SK-N-SH treated with all-trans-retinoic acid at 6 μM for 48 hours (cell line): ENCODE results near the gene LSM2.

Source experiments
- ATAC-seq: fragments of 200-7000 bp; cut with Tn5 transposase; 3 replicates; pipeline ENCODE4 v1.9.1; 2020; ENCODE audit warnings: mild to moderate bottlenecking, moderate library complexity
- ARNTL ChIP-seq: fragments of 450-650 bp; formaldehyde crosslinking; IDR thresholded peaks from 2 replicates; pipeline ENCODE4 v1.5.0; 2020; ENCODE audit warnings: low read depth, mild to moderate bottlenecking, moderate library complexity, borderline replicate concordance
- CSDC2 ChIP-seq: fragments of 250-450 bp; sonication (Bioruptor Pico); IDR thresholded peaks from 2 replicates; pipeline ENCODE4 v1.5.0; 2020; ENCODE audit warnings: mild to moderate bottlenecking, moderate library complexity
- CSRNP3 ChIP-seq: fragments of 250-450 bp; sonication (Bioruptor Pico); IDR thresholded peaks from 2 replicates; pipeline ENCODE4 v1.5.1; 2021; ENCODE audit warnings: mild to moderate bottlenecking, moderate library complexity
- ESRRG ChIP-seq: fragments of 250-450 bp; sonication (Bioruptor Pico); IDR thresholded peaks from 2 replicates; pipeline ENCODE4 v1.6.1; 2021; ENCODE audit warnings: mild to moderate bottlenecking
- GLIS3 ChIP-seq: fragments of 250-450 bp; sonication (Bioruptor Pico); IDR thresholded peaks from 2 replicates; pipeline ENCODE4 v1.5.0; 2020; ENCODE audit warnings: mild to moderate bottlenecking, moderate library complexity
- ISL1 ChIP-seq: fragments of 250-450 bp; sonication (Bioruptor Pico); IDR thresholded peaks from 2 replicates; pipeline ENCODE4 v2.1.2; 2022; ENCODE audit warnings: mild to moderate bottlenecking, moderate library complexity
- OSR1 ChIP-seq: fragments of 250-450 bp; sonication (Bioruptor Pico); IDR thresholded peaks from 2 replicates; pipeline ENCODE4 v1.8.0; 2022; ENCODE audit warnings: moderate library complexity, mild to moderate bottlenecking, inconsistent platforms
- POU6F1 ChIP-seq: fragments of 250-450 bp; sonication (Bioruptor Pico); IDR thresholded peaks from 2 replicates; pipeline ENCODE4 v1.8.0; 2021; ENCODE audit warnings: low read depth, mild to moderate bottlenecking, moderate library complexity, borderline replicate concordance
- PPARA ChIP-seq: fragments of 250-450 bp; sonication (Bioruptor Pico); IDR thresholded peaks from 2 replicates; pipeline ENCODE4 v1.5.0; 2020; ENCODE audit warnings: mild to moderate bottlenecking, borderline replicate concordance
- RARB ChIP-seq: fragments of 250-450 bp; sonication (Bioruptor Pico); IDR thresholded peaks from 2 replicates; pipeline ENCODE4 v1.8.0; 2021; ENCODE audit warnings: mild to moderate bottlenecking, moderate library complexity
- TCF4 ChIP-seq: fragments of 250-450 bp; sonication (Bioruptor Pico); IDR thresholded peaks from 2 replicates; pipeline ENCODE4 v1.8.0; 2021; ENCODE audit warnings: mild to moderate bottlenecking, moderate library complexity, borderline replicate concordance
- TSHZ2 ChIP-seq: fragments of 250-450 bp; sonication (Bioruptor Pico); IDR thresholded peaks from 2 replicates; pipeline ENCODE4 v1.5.0; 2020; ENCODE audit warnings: mild to moderate bottlenecking, moderate library complexity
- ZC3H10 ChIP-seq: fragments of 250-450 bp; sonication (Bioruptor Pico); IDR thresholded peaks from 2 replicates; pipeline ENCODE4 v1.5.1; 2021; ENCODE audit warnings: mild to moderate bottlenecking, moderate library complexity
- ZFP3 ChIP-seq: fragments of 250-450 bp; sonication (Bioruptor Pico); IDR thresholded peaks from 2 replicates; pipeline ENCODE4 v1.5.0; 2020; ENCODE audit warnings: mild to moderate bottlenecking, moderate library complexity
- ZFP30 ChIP-seq: fragments of 450-650 bp; formaldehyde crosslinking; IDR thresholded peaks from 2 replicates; pipeline ENCODE4 v1.5.0; 2022; ENCODE audit warnings: mild to moderate bottlenecking, moderate library complexity
- ZNF565 ChIP-seq: fragments of 450-650 bp; formaldehyde crosslinking; conservative IDR thresholded peaks from 2 replicates; pipeline ENCODE4 v1.5.0; 2020; ENCODE audit warnings: low read depth, mild to moderate bottlenecking, moderate library complexity
- ZNF70 ChIP-seq: fragments of 450-650 bp; formaldehyde crosslinking; IDR thresholded peaks from 2 replicates; pipeline ENCODE4 v1.5.0; 2020; ENCODE audit warnings: mild to moderate bottlenecking, moderate library complexity
- ZNF8 ChIP-seq: fragments of 450-650 bp; formaldehyde crosslinking; IDR thresholded peaks from 2 replicates; pipeline ENCODE4 v1.5.0; 2020; ENCODE audit warnings: mild to moderate bottlenecking, moderate library complexity
- TF ChIP-seq, protein P1 (sequence below): fragments of 250-450 bp; sonication (Bioruptor Pico); IDR thresholded peaks from 2 replicates; pipeline ENCODE4 v1.5.1; 2020; ENCODE audit warnings: low read depth, mild to moderate bottlenecking, moderate library complexity
- TF ChIP-seq, protein P2 (sequence below): fragments of 250-450 bp; sonication (Bioruptor Pico); IDR thresholded peaks from 2 replicates; pipeline ENCODE4 v1.8.0; 2020; ENCODE audit warnings: mild to moderate bottlenecking, moderate library complexity, borderline replicate concordance

Gene LSM2

DNA sequence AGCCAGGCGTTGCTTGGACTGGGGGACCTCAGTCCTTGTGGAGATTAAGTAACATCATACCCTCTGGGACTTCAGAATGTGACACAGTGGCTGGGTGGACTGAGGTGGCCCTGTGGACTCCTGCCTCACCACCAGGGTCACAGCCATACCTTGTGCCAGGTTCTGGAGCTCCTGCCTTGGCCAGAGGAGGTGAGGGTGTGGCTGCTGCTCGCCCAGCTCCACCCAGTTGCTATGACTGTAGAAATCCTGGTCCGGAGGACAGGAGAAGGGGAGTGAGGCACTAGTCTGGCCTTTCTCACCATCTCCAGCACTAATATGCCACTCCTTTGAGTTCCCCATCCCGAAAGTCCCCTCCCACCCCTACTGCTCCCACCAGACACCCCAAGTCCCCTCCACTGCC is 31.6 kb downstream of the LSM2 start:
- ATAC-seq: no peak

DNA sequence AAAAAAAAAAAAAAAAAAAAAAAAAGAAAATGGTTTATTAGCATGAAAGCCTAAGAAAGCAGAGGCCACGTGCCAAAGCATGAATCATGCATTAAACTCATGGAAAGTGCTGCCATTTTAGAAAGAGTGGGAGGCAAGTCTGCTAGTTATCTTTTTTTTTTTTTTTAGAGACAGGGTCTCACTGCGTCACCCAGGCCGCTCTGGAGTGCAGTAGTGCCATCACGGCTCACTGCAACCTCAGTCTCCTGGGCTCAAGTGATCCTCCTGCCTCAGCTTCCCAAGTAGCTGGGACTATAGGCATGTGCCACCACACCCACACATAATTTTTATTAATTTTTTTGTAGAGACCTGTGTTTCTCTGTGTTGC is 34.8 kb downstream of the LSM2 start:
- no peak for ATAC-seq
- TF ChIP-seq ZNF565 (CRISPR knock-in tag) (no peak), ZFP3 (no peak), ESRRG (CRISPR knock-in tag) (no peak), POU6F1 (no peak), ZFP30 (CRISPR knock-in tag) (no peak), RARB (CRISPR knock-in tag) (no peak), TSHZ2 (CRISPR knock-in tag) (no peak), ZC3H10 (no peak), ZNF8 (CRISPR knock-in tag) (no peak), ZNF70 (CRISPR knock-in tag) (no peak), ISL1 (no peak), OSR1 (CRISPR knock-in tag) (no peak), ARNTL (no peak), CSRNP3 (no peak), CSDC2 (CRISPR knock-in tag) (no peak)
- TF ChIP-seq, protein P1, sequence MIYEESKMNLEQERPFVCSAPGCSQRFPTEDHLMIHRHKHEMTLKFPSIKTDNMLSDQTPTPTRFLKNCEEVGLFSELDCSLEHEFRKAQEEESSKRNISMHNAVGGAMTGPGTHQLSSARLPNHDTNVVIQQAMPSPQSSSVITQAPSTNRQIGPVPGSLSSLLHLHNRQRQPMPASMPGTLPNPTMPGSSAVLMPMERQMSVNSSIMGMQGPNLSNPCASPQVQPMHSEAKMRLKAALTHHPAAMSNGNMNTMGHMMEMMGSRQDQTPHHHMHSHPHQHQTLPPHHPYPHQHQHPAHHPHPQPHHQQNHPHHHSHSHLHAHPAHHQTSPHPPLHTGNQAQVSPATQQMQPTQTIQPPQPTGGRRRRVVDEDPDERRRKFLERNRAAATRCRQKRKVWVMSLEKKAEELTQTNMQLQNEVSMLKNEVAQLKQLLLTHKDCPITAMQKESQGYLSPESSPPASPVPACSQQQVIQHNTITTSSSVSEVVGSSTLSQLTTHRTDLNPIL (CRISPR knock-in tag): no peak
- TF ChIP-seq, protein P2, sequence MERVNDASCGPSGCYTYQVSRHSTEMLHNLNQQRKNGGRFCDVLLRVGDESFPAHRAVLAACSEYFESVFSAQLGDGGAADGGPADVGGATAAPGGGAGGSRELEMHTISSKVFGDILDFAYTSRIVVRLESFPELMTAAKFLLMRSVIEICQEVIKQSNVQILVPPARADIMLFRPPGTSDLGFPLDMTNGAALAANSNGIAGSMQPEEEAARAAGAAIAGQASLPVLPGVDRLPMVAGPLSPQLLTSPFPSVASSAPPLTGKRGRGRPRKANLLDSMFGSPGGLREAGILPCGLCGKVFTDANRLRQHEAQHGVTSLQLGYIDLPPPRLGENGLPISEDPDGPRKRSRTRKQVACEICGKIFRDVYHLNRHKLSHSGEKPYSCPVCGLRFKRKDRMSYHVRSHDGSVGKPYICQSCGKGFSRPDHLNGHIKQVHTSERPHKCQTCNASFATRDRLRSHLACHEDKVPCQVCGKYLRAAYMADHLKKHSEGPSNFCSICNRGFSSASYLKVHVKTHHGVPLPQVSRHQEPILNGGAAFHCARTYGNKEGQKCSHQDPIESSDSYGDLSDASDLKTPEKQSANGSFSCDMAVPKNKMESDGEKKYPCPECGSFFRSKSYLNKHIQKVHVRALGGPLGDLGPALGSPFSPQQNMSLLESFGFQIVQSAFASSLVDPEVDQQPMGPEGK (CRISPR knock-in tag): no peak

More for the DNA sequence above, 31.6 kb downstream of the LSM2 start:
- no peak for TF ChIP-seq TCF4 (CRISPR knock-in tag)
- no peak for TF ChIP-seq TSHZ2 (CRISPR knock-in tag)
- no peak for TF ChIP-seq GLIS3 (CRISPR knock-in tag)
- TF ChIP-seq PPARA (CRISPR knock-in tag): no peak
- TF ChIP-seq CSRNP3: no peak
- no peak for TF ChIP-seq ZNF565 (CRISPR knock-in tag)
